A549 treated with AZD2906 at 1 μM for 4 hours (cell line): Measurements from ENCODE around the gene ACP5. TPM values are rescaled to one million over a fixed set of nuclear protein-coding genes. Genes with fewer than 3 reads are reported as not detected.

Experiments used
- total RNA-seq: library from RNA; stranded (reverse); fragments of 200-300 nt; extraction: Qiagen RNA extraction; gene quantifications from 5 replicates; pipeline ENCODE4 v1.2.3, GENCODE V29; 2022

The ACP5 gene
- 0.14 to 0.39 TPM (median 0.22 TPM) in 5 replicates for total RNA-seq

DNA sequence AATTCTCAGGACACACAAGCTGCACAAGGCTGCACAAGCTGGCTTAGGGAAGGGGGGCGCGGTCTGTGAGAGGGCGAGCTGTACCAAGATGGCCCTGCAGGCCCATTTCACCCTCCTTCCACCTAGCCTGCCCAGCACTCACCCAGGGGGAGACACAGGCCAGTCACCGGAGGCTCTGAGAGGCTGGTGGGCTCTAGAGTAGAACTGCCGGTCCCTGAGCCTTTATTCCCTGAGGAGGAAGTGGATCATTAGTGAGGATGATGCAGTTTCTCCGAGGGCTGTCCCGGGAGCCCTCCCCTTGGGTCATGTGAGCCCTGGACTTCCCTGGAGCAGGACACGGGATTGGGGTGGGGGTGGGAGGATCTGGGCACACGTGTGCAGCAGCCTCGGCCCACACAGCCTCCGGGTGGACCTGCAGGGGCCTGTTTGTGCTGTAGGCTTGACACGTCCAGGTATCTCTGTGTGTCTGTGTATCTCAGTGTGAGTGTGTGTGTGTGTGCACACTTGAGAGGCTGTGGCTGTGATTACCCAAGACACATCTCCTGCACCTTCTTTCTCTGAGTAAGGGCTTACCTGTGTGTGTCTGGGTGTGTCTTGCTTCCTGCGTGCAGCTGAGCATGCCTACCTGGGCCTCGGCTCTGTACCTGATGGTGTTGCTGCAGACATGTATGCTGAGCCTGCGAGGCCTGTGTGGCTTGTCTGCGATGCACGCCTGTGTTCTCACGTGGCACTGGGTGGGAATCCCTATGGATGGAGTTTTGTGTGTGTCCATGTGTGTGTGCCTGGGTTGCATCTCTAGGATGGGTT lies at the start of gene ACP5:
Gene ACP5, minus strand, starts transcription at position 195 of the 807 bp plus-strand sequence. CDS start 328 bp downstream, outside the sequence.

DNA sequence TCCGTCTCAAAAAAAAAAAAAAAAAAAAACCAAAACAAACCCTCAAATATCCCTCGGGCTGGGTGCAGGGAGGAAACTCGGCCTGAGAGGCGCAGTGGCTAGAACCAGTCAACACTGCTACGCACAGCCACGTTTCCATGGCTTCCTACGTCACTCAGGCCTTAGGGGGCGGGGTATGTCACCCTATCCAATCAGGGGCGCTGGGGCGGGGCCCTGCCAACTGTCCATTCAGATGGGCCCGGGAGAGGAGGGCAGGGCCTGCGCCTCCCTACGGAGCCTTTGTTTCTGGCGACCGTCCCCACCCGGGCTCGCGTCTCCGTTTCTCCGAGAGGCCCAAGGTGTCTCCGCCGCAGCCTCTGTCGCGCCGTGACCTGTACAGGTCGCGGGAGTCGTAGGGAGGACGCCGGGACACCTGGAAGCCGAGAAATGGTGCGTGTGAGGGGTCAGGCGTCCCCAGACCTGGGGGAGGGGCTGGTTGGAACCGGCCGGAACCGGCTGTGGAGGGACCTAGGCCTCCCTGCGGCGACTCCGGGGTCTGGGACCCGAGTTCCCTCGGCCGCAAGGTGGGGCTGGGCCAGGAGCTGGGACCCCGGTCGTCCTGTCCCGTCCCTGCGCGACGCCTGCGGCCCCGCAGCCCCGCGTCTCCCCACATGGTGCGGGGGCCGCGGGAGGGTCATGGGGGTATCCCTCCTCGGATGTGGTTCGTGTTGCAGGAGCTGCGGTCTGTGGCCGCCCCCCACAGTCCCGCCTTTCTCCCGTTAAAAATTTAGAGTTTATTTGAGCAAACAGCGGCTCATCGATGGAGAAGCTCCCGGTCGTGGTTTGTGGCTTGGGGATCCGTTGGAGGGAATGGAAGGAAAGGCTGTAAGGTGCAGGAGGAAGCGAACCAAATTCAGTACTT lies 20.0 kb upstream of the ACP5 start, which contains the start of gene ZNF627:
Gene ZNF627, plus strand, starts transcription at position 282 of the 901 bp plus-strand sequence. Its CDS starts 145 bp downstream, at position 427.

DNA sequence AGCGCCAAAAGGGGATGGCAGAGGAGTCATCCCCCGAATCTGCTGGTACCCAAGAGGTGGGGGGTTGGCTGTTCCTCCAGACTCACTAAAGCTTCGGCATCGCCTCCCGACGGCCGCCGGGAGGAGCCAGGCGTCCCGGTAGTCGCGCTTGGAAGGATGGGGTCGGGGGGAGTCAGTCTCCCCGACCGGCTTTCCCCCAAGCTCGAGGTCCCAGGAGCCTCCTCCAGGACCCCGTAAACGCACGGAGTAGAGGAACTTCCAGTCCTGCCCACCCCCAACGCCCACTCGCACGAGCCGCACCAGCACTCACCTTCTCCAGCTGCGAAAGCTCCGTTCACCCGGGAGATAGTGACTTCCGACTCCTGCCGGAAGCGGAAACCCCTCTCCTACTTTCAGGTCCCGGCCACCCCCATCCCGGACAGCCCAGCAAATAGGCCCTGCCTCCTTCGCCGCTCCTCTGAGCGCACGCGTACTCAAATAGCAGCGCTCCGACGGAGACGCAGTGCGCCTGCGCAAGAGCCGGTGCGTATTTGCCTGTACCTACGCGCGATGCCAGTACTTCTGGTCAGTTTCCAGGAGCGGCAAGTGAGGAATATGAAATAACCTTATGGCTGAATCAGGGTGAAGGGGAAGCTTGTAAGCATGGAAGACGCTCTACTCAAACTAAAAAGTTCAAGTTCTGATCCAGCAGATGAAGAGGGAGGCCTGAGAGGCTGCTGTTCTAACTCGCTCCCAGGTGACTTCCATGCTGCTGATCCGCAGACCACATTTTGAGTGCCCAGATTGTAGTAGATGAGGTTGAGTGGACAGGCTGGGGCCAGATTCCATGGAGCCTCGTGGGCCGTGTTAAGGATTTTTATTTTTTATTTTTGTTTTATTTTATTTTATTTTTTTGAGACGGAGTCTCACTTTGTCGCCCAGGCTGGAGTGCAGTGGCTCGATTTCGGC lies 18.3 kb downstream of the ACP5 start, which contains the start of gene ELOF1:
Gene ELOF1, minus strand, starts transcription at position 350 of the 948 bp plus-strand sequence. CDS start 4,883 bp downstream, outside the sequence.

DNA sequence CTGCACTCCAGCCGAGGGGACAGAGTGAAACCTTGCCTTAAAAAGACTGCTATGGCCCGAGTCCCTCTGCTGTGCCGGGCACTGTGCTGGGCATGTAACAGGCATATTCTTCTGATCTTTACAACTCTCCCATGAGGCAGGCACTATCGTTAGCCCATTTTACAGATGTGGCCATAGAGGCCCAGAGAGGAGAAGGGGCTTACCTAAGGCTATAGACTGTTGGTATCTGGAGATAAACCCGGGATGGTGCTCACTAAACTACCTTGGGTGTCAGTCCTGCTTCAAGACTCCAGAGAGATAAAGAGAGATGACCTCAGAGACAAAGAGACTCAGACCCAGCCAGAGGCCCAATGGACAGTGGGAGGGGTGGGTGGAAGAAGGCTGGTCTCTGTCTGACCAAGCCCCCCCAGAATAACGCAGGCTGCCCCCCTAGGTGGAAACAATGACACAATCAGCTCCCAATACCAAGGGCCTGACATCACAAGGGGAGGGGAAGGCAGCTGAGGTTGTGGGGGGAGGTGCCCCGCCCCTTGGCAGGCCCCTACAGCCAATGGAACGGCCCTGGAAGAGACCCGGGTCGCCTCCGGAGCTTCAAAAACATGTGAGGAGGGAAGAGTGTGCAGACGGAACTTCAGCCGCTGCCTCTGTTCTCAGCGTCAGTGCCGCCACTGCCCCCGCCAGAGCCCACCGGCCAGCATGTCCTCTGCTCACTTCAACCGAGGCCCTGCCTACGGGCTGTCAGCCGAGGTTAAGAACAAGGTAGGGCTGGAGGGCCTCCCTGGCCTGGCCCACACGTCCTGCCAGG lies 39.0 kb downstream of the ACP5 start, which contains the start of gene CNN1:
Gene CNN1, plus strand, starts transcription at position 620 of the 805 bp plus-strand sequence. Its CDS starts 77 bp downstream, at position 697.

DNA sequence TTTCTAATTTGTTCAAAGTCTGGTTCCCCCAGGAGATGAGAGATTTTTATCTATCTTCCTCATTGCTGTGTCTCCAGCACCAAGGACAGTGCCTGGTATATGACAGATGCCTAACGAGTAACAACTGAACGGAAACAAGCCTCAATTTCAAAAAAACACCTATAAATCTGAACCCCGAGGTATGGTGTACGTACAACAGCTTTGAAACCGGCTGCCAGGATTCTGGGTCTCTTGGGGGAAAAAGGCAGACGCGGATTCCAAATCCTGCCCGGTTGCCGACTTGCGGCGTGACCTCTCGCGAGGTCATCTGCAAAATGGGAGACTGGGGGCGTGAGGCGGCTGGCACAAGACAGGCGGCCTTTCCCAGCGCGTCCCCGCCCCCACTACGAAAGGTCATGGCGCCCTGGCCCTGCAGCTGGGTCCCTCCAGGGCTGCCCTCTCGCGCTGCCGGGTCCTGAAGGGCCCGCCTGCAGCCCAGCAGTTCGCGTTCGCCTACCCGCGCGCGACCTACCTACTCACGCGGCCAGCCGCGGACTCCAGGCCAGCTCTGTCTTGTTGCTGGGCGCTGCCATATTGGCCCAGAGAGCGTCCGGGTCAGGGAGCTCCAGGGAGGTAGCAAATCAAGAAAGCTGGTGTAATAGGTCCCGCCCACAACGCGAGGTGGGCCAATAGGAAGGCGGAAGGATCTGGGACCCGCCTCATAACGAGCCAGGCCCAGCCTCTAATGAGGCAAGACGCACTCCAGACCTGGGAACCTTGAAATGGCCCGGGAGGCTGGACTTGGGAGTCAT lies 48.7 kb downstream of the ACP5 start, which contains the start of gene ECSIT:
Gene ECSIT, minus strand, starts transcription at position 584 of the 791 bp plus-strand sequence. CDS start 9,964 bp downstream, outside the sequence.

Other genes starting within 250 kb of the ACP5 start
- gene RAB3D, start 238.0 kb downstream of the ACP5 start, total RNA-seq, result 3.1 to 4.6 TPM (median 3.9 TPM) in 5 replicates
- 96.5 to 132 TPM (median 113 TPM) in 5 replicates for gene TMEM205, start 231.4 kb downstream of the ACP5 start, total RNA-seq
- gene CCDC159, start 231.1 kb downstream of the ACP5 start, total RNA-seq, result 3.5 to 5.8 TPM (median 4.8 TPM) in 5 replicates
- gene PLPPR2, start 222.2 kb downstream of the ACP5 start, total RNA-seq, result 8.3 to 9.7 TPM (median 9.3 TPM) in 5 replicates
- gene SWSAP1, start 203.0 kb downstream of the ACP5 start, total RNA-seq, result 1.3 to 2.1 TPM (median 1.8 TPM) in 5 replicates
- 3.5 to 5.1 TPM (median 4.3 TPM) in 5 replicates for gene EPOR, start 193.3 kb downstream of the ACP5 start, total RNA-seq
- gene RGL3, start 158.3 kb downstream of the ACP5 start, total RNA-seq, result 1.1 to 2.1 TPM (median 1.4 TPM) in 5 replicates
- 0.92 to 1.4 TPM (median 1.3 TPM) in 5 replicates for gene ODAD3, start 142.5 kb downstream of the ACP5 start, total RNA-seq
- 252 to 265 TPM (median 258 TPM) in 5 replicates for gene PRKCSH, start 142.0 kb downstream of the ACP5 start, total RNA-seq
- gene ELAVL3, start 96.6 kb downstream of the ACP5 start, total RNA-seq, result 0.07 to 0.24 TPM (median 0.15 TPM) in 5 replicates
- 3.7 to 4.8 TPM (median 4.5 TPM) in 5 replicates for gene ZNF653, start 71.8 kb downstream of the ACP5 start, total RNA-seq
- gene ECSIT, start 48.5 kb downstream of the ACP5 start, total RNA-seq, result 26.1 to 33.0 TPM (median 29.6 TPM) in 5 replicates
- 0.24 to 0.44 TPM (median 0.37 TPM) in 5 replicates for gene CNN1, start 38.8 kb downstream of the ACP5 start, total RNA-seq
- gene ELOF1, start 18.4 kb downstream of the ACP5 start, total RNA-seq, result 84.8 to 114 TPM (median 99.8 TPM) in 5 replicates
- 2.7 to 5.8 TPM (median 3.6 TPM) in 5 replicates for gene ZNF627, start 19.8 kb upstream of the ACP5 start, total RNA-seq
- gene ZNF823, start 161.3 kb upstream of the ACP5 start, total RNA-seq, result 1.7 to 3.5 TPM (median 2.4 TPM) in 5 replicates
- not detected in 5 replicates for gene ZNF441, start 189.4 kb upstream of the ACP5 start, total RNA-seq
- not detected in 5 replicates for gene ZNF491, start 220.9 kb upstream of the ACP5 start, total RNA-seq
- 0.05 to 0.09 TPM (median 0.07 TPM) in 5 replicates for gene ZNF440, start 236.6 kb upstream of the ACP5 start, total RNA-seq